Stimulated activated CD4-positive, alpha-beta T cell treated with anti-CD3 and anti-CD28 coated beads, Interleukin-12 subunit alpha, Interleukin-12 subunit beta, amount 100 ng/mL, for 24 hours (primary cell): ENCODE results near the gene MAFB.

Experiments
- DNase-seq, 2 experiments: peaks; one replicate each; pipeline ENCODE4 v3.0.0-alpha.2; 2020; ENCODE audit warnings: low read depth in 2 of 2

The MAFB gene

DNA sequence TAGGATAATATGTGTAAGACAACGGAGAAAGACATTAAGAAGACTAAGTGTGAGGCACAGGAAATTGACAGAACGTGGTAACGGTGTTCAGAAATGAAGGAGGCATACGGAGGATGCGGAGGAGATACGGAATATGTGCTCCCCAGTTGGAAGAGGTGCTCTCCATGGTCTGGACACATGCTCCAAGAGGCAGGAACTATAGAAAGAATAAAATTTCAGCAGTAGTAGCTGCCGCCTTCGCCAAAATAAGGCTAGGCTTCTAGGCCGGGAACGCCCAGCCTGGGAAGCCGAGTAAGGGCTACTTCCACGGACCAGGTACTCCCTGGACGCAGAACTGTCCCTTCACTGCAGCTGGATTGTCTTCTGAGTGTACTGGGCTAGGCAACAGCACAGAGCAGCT, 7.4 kb downstream of the MAFB start:
- no peak for DNase-seq

DNA sequence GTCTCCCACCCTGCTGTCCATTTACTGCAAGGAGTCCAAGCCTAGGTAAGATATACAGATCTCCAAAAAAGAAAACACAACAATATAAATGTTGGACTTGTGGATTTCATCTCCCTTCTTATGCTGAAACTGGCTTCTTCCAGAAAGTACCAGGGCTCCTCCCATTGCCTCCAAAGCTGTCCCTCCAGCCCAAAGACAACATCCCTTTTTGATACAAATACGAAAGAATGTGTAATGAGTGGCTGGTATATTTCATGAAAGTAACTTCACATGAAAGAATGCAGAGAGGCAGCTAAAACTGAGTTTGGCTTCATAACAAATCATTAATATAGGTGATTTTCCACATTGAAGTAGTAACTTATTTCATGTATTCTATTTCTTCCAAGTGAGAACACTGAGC, 7.9 kb downstream of the MAFB start:
- DNase-seq: no peak

DNA sequence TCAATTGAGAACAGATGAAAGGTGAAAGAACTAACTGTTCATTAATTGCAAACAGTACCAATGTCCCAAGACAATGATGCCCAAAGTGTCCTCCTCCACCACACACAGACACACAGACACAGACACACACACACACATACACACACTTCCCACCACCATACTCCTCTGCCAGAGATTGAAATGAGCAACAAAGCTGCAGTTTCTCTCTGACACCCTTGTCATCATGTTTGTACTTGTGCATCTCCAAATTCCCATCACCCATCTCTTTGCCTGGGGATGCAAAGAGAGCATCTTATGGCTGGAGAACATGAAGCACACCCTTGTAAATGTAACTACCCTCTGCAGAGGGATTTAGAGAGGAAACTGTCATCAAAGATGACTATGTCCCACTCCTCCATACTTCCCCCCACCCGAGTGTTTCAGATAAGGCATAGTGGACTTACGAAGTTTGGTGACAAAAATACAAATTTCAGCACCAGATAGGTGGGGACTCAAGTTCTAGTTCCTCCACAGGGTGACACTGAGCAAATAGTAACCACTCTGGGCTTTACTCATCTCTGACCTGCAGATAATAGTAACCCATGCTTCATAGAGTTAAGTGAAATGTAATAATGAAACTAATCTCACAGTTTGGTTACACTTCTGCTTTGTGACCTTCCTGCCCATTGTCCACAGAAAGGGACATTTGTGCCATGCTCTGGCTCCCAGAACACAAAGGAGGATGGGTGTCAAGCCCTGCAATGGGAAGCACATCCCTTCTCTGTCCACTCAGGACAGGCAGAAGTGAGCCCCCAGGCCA, 8.7 kb downstream of the MAFB start:
- DNase-seq: no peak

DNA sequence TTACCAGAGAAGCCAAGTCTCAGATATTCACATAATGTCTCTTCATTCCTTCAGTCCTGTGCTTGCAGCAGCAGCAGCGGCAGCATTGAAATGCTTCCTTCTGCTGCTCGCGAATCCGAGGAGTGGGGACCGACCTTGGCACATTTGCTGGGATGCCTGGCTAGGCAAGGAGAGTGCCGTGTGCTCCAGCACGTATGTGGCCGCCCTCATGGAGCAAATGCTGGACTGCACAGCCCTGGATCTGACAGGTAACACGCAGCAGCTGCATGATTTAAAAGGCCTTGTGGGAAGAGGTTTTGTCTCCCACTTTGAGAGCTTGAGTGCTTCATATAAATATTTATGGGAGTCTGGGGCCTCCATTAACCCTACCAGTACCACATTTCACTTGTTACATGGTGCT, 9.9 kb downstream of the MAFB start:
- no peak for DNase-seq

DNA sequence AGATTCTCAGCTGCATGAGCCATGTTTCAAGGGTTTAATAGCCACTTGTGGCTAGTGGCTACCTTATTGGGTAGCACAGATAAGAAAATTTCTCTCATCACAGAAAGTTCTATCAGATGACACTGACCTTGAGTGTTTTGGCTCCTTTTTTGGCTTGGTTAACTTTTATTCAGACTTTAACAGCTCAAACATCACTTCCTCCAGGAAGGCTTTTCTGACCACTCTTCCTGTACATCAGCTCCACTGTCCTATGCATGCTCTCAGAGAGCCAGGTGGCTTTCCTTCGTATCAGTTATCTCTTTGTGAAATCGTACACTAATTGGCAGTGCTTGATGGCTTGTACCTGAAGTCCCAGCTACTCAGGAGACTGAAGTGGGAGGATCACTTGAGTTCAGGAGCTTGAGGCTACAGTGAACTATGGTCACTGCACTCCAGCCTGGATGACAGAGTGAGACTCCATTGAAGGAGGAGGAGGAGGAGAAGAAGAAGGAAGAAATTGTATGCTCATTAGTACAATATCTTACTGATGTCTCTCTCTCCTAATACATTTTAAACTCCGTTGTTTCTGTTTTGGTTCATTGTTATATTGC, 10.7 kb downstream of the MAFB start:
- DNase-seq: no peak

DNA sequence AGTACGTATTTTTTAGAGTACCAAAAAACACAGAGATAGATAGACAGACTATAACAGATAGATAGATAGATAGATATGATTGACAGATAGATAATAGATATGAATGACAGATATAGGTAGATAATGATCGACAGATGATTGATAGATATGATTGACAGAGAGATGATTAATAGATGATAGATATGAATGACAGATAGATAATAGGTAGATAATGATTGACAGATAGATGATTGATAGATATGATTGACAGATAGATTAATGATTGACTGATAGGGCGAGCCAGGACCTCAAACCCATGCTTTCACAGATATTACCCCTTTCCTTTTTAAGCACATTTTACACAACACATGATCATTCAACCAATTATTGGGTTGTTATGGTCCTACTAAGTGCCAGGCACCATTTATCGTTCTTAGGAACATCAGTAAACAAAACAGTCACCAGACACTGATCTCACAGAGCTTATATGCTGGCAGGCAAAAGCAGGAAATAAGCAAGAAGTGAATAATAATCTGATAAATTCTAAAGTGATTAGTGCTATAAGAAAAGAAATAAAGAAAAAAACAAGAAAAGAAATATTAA, 11.6 kb downstream of the MAFB start:
- no peak for DNase-seq

DNA sequence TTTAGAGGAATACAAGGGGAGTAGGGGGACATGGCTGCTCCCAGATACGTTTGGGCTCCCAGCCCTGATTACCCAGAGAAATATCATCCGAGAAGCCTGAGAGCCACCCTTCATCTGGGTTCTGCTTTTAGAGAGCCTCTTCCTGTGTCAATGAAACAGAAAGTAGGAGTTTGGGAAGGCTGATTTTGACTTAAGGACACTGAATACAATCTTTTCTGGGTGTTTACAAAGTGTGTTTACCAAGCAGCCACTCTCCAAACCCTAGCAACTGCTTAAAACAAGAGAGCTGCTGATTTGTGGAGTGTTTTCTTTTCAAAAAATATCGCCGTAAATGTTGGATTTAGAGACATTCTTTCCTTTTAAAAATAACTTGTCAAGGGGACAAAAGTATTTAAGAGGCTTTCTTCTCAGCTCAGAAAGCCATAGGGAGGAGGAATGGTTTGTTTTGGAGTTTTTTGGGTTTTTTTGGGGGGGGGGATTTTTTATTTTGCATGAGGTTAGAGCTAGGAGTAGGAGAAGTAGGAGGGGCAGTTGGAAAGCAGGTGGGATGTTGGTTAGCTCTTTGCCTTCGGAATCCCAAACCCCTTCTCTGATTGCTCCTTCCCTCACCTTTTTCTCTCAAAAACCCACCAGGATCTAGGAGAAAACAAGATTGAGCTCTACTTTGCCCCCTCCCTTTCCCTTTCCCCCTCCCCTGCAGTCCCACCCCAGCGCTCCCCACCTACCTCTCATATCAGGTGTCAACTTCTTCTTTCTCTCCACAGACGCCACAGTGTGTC, 12.4 kb downstream of the MAFB start:
- no peak for DNase-seq

DNA sequence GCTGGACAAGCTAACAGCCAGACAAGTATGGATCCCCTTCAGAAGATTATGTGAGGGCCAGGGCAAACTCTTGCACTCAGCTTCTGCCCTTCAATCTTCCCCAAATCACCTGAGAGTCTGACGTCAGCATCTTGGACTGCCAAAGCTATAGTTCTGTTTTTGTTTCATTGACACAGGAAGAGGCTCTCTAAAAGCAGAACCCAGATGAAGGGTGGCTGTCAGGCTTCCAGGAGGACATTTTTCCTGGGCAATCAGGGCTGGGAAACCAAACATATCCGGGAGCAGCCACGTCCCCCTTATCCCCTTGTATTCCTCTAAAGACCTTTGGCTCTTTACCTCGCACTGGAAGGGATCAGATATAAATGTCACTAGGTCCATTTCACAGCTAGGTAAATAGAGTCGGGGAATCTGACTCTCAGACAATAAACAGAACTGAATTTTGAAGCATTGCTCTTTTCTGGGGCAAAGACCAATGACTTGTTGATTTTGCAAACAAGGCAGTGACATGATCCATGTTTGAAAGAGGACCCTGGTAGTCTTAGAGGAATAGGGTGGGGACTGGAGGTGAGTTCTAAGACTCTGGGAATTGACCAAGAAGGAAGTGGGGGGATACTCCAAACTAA, 13.3 kb downstream of the MAFB start:
- DNase-seq: no peak

DNA sequence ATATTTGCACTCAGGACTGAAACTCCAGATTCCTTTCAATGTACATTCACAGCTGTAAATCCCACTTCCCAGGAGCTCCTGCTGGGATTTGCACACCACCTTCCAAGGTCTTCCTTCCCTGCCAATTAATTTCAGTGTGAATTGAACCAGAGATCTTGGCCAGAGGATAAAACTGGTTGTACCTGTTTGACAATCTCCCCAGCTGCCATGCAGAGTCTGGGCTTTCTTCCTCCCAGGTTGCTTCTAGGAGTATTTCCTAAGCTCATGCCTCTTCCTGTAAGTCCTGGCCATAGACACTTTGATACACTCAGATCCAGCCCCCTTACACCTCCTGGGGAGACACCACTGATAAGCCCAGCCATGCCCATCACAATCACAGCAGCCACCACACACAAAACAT, 15.6 kb downstream of the MAFB start:
- no peak for DNase-seq

DNA sequence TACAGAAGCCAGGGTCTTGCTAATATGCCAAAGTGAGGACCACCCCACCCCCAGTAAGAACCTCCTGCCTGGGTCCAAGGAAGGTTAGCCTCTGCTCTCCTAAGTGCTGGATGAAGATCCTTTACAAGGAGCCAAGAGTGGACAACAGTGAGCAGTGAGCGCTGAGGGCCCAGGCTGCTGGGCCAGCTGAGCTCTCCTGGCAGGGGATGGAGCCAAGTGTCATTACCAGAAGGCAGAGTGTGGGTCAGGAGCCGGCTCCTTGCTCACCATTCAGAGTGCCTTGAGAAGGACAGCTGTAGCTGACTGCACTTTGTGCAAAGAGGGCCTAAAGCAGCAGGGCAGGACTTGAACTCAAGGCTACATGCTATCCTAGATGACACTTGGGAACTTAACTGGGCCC, 16.9 kb downstream of the MAFB start:
- no peak for DNase-seq

DNA sequence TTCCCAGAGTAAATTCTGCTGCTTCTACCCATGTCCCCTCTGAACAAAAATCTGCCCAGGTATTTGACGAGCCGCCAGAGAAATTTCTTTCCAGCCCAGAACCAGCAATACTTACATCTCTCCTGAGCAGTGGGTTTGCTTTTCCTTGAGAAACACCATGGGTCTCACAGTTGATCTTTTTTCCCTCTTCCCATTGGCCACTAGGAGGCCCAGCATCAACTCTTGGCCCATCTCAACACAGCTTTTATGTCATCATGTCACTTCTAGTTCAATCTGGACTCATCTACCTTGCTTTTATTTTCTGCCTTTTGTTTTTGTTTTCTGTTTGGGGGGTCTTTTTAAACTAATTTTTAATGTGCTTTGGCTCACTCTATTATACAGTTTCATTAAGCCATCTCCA, 18.8 kb downstream of the MAFB start:
- no peak for DNase-seq

DNA sequence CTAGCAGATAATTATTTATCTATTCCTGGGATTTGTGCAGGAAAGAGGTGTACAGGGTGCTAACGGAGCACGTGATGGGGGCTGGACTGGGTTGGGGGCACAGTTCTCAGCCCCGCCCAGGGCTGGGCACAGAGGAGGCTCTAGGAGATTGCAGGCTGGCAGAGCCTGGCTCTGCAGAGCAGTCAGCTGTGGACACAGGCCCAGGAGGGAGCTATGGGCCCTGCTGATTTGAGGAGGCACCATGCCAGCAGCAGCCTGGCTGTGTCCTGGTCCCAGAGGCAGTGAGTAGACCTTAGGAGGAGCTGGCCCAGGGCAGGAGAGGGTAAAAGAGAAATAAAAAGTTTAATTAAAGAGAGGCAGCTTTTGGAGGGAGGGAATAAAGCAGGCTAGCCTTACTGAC, 19.3 kb downstream of the MAFB start:
- DNase-seq: no peak

DNA sequence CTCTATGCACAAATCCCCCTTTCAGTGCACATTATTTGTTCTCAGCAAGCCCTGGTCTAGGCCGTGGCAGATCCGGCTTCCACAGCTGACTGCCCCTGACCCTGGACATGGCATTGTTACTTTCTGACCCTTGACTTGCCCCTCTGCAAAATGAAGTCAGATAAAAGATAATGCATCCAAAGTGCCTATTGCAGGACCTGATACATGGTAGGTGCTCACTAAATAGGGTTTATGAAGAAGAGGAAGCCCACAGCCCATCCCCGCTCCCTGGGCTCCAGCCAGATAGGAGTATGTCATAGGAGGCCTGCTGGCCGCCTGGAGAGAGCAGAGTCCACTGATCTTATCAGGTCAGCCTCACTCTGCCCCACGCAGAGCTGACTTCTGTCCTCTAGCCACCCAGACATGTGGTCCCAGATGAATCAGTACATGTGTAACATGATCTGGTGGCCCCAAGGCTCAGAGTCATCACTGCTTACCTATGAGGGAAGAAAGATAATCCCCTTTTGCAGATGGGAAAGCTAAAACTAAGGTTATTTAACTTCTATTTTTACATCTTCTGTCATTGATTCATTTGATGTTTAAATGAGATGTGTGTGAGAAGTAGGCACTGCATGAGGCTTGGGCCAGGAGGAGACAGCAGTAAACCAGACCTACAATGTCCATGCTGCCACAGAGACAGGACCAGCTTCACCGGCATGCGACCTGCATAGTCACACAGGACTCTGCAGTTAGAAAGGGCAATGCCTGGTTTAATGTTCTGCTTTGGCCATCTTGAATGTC, 20.4 kb downstream of the MAFB start:
- no peak for DNase-seq

DNA sequence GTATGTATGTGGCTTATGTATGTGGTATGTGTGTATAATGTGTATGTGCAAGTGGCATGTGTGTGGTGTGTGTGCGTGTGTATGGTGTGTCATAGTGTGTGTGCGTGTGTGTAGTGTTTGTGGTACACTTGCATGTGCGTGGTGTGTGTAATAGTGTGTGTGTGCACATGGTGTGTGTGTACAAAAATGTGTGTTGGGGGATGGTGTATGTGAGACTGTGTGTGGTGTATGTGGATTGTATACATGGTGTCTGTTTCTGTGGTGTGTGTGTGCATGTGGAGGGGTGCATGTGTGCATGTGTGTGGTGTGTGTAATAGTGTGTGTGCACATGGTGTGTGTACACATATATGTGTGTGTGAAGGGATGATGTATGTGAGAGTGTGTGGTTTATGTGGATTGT, 21.5 kb downstream of the MAFB start:
- DNase-seq: no peak

DNA sequence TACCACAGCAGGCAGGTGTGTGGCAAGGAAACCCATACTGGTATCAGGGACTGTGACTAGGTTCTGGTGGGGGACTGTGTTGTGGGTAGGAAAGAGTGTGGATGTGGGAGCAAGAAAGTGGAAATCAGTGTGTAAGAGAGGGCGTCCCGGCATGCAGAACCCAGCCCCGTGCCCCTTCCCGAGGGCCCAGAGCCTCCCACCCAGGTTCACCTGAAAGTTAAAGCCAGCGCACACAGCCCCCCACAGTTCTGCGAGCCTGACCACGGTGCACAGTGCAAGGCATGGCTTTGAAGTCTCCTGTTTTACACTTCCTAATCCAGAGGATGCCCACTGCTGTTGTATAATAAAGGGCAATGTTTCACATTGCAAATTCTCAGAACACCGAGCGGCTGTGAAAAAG, 22.7 kb downstream of the MAFB start:
- DNase-seq: no peak

DNA sequence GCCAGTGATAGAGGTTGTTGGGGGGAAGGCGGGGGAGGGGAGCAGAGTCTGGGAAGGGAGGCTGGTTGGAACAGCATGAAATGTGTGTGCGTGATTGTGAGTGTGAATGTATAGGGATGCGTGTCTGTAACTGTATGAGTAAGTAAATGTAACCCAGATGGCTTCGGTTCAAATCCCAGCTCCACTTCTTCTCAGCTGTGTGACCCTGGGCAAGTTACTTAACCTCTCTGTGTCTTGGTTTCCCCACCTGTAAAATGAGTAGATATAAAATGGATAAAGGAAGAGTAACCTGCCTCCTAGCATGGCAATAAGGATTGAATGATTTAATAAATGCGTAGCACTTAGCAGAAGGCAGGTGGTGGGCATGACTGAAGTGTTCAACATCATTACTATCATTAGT, 24.1 kb downstream of the MAFB start:
- no peak for DNase-seq

DNA sequence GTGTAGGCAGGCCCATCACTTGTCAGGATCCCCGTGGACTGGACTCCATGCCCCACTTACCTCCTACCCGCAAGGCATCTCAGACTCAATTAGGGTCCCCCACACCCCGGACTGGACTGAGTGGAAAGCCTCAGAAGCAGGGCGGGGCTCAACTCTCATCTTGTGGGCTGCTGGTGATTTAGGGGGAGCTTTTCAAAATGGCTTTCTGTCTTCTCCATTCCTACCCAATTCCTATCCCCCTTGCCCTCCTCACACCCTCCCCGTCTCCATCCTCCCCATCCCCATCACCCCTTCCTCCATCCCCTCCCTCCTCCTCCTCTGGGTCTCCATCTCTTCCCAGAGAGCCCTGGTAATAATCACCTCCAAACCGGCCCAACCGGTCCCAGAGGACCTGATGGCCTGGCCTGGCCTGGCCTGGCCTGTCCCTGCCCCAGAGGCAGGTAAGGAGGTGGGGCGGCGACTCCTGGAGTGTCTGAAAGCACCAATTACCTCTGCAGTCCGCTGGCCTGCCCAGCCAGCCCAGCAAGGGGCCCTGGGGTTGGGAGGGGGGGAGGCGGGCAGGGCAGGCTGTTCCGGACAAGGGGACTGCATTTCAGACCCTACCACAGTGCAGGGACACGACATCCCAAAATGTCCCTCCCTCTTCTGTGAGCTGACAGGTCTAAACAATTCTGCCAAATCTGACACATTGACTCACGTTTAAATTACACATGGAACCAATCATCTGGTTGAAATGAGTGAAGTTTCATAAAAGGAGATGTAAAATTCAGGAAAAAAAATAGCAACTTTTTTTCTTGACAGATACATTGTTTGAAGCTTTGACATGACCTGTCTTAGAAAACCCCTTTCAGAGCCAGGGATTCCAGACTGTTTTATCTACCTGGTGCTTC, 24.8 kb downstream of the MAFB start:
- DNase-seq: no peak

DNA sequence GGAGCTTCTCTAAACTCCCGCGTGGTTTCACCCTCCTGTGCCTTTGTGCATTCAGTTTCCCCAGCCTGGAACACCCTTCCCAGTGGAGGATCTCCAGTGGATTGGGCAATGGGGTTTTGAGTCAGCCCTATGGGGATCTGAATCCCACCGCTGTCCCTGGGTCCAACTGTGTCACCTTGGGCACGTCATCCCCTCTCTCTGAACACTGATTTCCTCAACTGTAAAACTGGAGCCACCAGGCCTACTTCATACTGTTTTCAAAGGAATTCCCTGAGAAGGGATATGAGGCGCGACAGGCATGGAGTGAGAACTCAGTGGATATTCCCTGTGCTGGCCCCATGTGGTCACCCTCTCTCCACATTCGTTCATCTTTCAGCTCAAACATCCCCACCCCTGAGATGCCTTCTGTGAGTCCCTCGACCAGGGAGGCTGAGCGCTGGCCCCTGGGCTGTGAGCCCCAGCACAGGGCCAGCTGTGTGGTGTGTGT, 25.7 kb downstream of the MAFB start:
- DNase-seq: no peak

DNA sequence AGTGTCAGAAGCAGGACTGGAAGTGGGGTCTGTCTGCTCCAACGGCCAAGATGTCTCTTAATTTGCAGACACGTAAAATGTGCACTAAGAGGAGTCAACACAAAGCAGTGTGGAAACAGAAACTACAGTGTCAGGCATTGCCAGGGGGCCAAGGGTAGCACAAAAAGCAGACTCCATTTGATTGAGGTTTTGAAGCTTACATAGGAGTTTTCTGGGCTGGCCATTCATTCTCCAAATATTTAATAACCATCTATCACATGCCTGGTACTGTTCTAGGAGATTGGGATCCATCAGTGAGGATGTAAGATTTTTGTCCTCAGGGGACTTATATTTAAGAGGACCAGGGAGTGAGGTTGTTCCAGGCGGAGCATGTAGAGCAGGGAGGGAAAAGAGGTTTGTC, 29.5 kb downstream of the MAFB start:
- DNase-seq: no peak

DNA sequence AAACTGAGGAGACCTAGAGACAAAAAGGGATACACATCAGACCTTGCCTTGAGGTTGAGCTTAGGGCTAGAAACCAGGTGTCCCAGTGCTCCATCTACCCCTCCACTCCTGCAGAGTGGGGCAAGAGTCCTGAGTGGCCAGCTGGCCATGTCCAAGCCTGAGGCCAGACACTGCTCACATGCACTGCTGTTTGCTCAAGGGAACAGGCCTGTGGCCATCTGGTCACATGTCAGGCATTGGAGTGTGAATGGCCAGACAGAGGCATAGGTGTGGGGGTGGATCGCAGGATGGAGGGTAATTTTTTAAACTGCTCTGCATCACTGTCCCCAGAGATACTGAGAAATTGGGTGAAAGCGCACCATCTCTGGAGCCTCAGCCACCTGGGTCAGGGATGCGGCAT, 30.5 kb downstream of the MAFB start:
- DNase-seq: no peak
